Loucy (cell line): ENCODE data around the gene VGF.

Source experiments
- CTCF ChIP-seq: fragments of 200-600 bp; sonication (generic); conservative IDR thresholded peaks from 2 replicates; pipeline ENCODE4 v1.5.1; 2014; ENCODE audit warnings: mild to moderate bottlenecking, antibody characterized with exemption, low read length
- EZH2phosphoT487 ChIP-seq: fragments of 200-600 bp; IDR thresholded peaks from 2 replicates; pipeline ENCODE4 v1.6.1; 2018; ENCODE audit warnings: antibody characterized with exemption, mild to moderate bottlenecking, moderate library complexity, borderline replicate concordance

GRCh38 chr7:101172005-101172853, 6.9 kb upstream of the VGF start:
- TF ChIP-seq CTCF: no peak
- TF ChIP-seq EZH2phosphoT487: no peak
